Endothelial cell of hepatic sinusoid (primary cell): Measurements from ENCODE around the gene CATSPER1.

Experiments
- in situ Hi-C: cut with HindIII; loops from 2 replicates; pipeline ENCODE4 v1.10.0; 2017; ENCODE audit warnings: low sequenced_read_pairs

CATSPER1 gene

GRCh38 chr11:66006134-66006890 lies 20.0 kb downstream of the CATSPER1 start:
- in situ Hi-C loops: no loop called here

- in situ Hi-C loops: no loop called here
Measured at GRCh38 chr11:66004186-66004585, 22.1 kb downstream of the CATSPER1 start.

- in situ Hi-C loops: no loop called here
Measured at GRCh38 chr11:66003291-66003690, 23.0 kb downstream of the CATSPER1 start.

GRCh38 chr11:66002648-66003225 lies 23.5 kb downstream of the CATSPER1 start:
- in situ Hi-C loops: no loop called here

GRCh38 chr11:66001942-66002647 lies 24.2 kb downstream of the CATSPER1 start, which contains the start of the genes BANF1 and EIF1AD:
TSS of gene BANF1 (plus strand) at chr11:66002503. CDS start at chr11:66003251, 748 bp downstream.
TSS of gene EIF1AD (minus strand) at chr11:66002157. CDS start at chr11:66000389, 1,768 bp downstream.
- in situ Hi-C loops: no loop called here

GRCh38 chr11:65997286-65997685 lies 29.0 kb downstream of the CATSPER1 start:
- in situ Hi-C loops: no loop called here

GRCh38 chr11:65992056-65992455 lies 34.2 kb downstream of the CATSPER1 start:
- in situ Hi-C loops: no loop called here

GRCh38 chr11:65988791-65989592 lies 37.3 kb downstream of the CATSPER1 start:
- in situ Hi-C loops: loop anchor here (5.0 kb wide), 1 partner anchor 53 kb away; no protein-coding TSS in a partner anchor

- in situ Hi-C loops: loop anchor here (5.0 kb wide), 1 partner anchor 55 kb away; no protein-coding TSS in a partner anchor
Measured at GRCh38 chr11:65987336-65987735, 38.9 kb downstream of the CATSPER1 start.

- in situ Hi-C loops: no loop called here
Measured at GRCh38 chr11:65983589-65983987, 42.7 kb downstream of the CATSPER1 start.

- in situ Hi-C loops: no loop called here
Measured at GRCh38 chr11:65982824-65983588, 43.3 kb downstream of the CATSPER1 start.

- in situ Hi-C loops: no loop called here
Measured at GRCh38 chr11:65981972-65982823, 44.1 kb downstream of the CATSPER1 start.

- in situ Hi-C loops: no loop called here
Measured at GRCh38 chr11:65981101-65981740, 45.1 kb downstream of the CATSPER1 start.

- in situ Hi-C loops: no loop called here
Measured at GRCh38 chr11:65979261-65979759, 47.0 kb downstream of the CATSPER1 start.

GRCh38 chr11:65978391-65979238 lies 47.7 kb downstream of the CATSPER1 start:
- in situ Hi-C loops: no loop called here

- in situ Hi-C loops: no loop called here
Measured at GRCh38 chr11:65977621-65978390, 48.5 kb downstream of the CATSPER1 start.
